Lower leg skin (tissue), 4 donors: Measurements from ENCODE around the gene EPB41L4B. TPM values are rescaled to one million over a fixed set of nuclear protein-coding genes. Genes with fewer than 3 reads are reported as not detected.

ENCODE experiments used
- DNase-seq, 2 donors: peaks; one replicate each; pipeline ENCODE4 v3.0.0-alpha.2; 2019; ENCODE audit warnings: low spot score in 2 of 2
- H3K4me3 ChIP-seq: fragments of 200-600 bp; sonication (generic); 2 replicates; pipeline ENCODE4 v1.5.1; 2017; ENCODE audit warnings: mild to moderate bottlenecking, low read depth; ENCODE audit not compliant: poor library complexity, severe bottlenecking
- POLR2A ChIP-seq, 2 donors: fragments of 450-650 bp; IDR thresholded peaks; one replicate each; pipeline ENCODE4 v1.6.1; 2016 to 2017; ENCODE audit warnings: antibody characterized with exemption in 2 of 2, mild to moderate bottlenecking in 1 of 2, moderate library complexity in 1 of 2
- WGBS, 2 donors: methylation state at CpG; one replicate each; pipeline ENCODE4 v1.1.5; 2018; 5-methylcytosine and 5-hydroxymethylcytosine counted together
- intact Hi-C: fragments of 100-400 bp; cut with DNase I; formaldehyde crosslinking; loops from one replicate; pipeline ENCODE4 v1.15.0; 2023; ENCODE audit warnings: low total_unique reads
- total RNA-seq, 4 donors: library from RNA; depleted of rRNA; stranded (reverse); fragments of >200 nt; gene quantifications; one replicate each; pipeline ENCODE4 v1.1.0, GENCODE V29; 2016
- TF ChIP-seq, protein P1 (sequence below), 3 donors: fragments of 450-650 bp; IDR thresholded peaks; one replicate each; pipeline ENCODE4 v1.5.1; 2016; ENCODE audit warnings: antibody characterized with exemption in 3 of 3, mild to moderate bottlenecking in 3 of 3, moderate library complexity in 2 of 3

The EPB41L4B gene
- total RNA-seq, 4 donors from 2014 or later: 15.4 to 31.6 (median 21.6) TPM

DNA sequence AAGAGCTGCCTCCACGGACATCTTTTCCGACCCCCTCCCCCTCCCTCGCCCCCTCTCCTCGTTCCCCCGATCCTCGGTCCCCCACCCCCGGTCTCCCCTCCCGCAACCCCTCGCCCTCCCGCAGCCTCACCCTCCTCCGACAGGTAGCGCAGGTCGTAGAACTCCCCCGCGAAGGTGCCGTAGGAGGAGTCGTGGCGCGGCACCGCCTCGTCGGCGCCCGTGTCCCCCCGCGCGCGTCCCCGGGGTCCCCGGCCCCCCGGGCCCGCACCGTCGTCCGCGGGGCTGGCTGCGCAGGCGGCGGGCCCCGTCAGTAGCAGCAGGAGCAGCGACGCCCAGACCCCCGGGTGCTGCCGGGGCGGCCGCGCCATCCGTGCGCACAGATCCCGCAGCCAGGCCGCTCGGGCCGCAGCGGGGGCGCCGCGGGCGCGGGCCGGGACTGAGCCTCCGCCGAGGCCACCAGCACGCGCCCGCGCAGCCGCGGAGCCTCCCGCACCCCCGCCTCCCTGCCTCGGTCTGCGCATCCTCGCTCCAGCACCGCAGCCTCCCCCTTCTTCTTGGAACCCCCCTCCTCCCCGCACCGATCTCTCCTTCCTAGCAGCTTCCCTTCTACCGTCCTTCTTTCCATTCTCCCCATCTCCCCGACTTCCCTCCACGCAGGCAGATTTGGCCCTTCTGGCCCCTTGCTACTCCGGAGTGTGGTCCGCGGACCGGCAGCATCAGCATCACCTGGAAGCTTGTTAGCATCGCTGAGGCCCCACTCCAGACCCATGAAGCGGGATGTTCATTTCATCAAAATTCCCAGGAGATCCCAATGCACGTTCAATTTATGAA is 153.9 kb downstream of the EPB41L4B start, which contains the start of gene FRRS1L:
TSS of gene FRRS1L (minus strand) at position 479 of the 831 bp plus-strand sequence. CDS start at position 368, 111 bp downstream.
- TF ChIP-seq, protein P1, sequence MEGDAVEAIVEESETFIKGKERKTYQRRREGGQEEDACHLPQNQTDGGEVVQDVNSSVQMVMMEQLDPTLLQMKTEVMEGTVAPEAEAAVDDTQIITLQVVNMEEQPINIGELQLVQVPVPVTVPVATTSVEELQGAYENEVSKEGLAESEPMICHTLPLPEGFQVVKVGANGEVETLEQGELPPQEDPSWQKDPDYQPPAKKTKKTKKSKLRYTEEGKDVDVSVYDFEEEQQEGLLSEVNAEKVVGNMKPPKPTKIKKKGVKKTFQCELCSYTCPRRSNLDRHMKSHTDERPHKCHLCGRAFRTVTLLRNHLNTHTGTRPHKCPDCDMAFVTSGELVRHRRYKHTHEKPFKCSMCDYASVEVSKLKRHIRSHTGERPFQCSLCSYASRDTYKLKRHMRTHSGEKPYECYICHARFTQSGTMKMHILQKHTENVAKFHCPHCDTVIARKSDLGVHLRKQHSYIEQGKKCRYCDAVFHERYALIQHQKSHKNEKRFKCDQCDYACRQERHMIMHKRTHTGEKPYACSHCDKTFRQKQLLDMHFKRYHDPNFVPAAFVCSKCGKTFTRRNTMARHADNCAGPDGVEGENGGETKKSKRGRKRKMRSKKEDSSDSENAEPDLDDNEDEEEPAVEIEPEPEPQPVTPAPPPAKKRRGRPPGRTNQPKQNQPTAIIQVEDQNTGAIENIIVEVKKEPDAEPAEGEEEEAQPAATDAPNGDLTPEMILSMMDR (IDR thresholded peaks at IDR 0.05): no peak
- TF ChIP-seq POLR2A (IDR thresholded peaks at IDR 0.05): no peak
- no peak within 1 kb of the TSS for H3K4me3 ChIP-seq
- DNase-seq: peak in 1 of 2 donors; percentile 66
- intact Hi-C loops: no loop called here
- 11 to 14% methylated on average over 41 to 63 of the region's 86 CpGs for WGBS, 2 donors

DNA sequence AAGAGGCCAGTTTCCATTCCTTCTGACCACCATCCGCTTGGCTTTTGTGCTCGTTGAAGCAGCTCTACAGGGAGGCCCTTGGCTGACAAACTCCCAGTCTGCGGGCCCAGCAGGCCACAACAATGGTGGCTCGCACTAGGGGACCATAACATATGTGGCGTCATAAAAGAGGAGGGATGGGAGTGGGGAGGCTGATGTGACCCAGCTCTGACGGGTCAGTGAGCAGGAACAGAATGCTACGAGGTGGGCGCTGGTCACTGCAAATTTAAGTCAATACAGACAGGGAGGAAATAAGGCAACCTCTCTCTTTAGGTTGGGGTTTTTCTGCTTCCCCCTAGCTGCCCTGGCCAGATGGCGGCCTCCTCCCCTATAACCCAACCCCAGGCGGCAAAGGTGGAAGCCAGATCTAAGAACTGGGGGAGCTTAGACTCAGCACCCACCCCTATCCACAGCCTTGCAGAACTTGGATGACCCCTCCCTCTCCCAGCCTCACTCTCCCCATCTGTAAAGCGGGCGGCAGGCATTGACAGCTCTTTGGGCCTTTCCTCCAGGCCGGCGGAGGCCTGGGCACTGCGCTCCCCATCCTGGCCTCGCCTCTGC is 154.6 kb downstream of the EPB41L4B start:
- intact Hi-C loops: no loop called here
- WGBS, 2 donors: 80 to 83% methylated on average over 16 of the region's 16 CpGs
- no peak overlapping the region for H3K4me3 ChIP-seq
- DNase-seq: peak in 1 of 2 donors; percentile 56
- no peak for TF ChIP-seq POLR2A (IDR thresholded peaks at IDR 0.05)
- TF ChIP-seq, protein P1 (IDR thresholded peaks at IDR 0.05): no peak

DNA sequence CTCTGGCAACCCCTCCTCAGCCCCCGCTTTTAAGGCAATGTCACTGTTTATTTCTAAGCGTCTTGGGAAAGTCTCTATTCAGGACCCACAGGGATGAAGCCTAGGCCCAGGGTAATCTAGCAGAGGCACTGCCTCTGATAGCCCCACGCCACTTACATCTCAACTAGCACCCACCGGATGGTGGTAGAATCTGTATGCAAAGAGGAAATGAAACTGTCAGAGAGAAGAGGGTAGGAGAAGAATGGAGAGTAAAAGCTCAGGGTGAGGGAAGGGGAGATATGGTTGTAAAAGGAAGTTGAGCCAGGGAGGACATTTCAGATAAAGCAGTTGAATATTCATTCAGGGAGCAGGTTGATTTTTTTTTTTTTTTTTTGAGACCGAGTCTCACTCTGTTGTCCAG is 156.8 kb downstream of the EPB41L4B start:
- peak in 1 of 2 donors; percentile 17 for DNase-seq
- TF ChIP-seq, protein P1 (IDR thresholded peaks at IDR 0.05): no peak
- no peak for TF ChIP-seq POLR2A (IDR thresholded peaks at IDR 0.05)
- WGBS, 2 donors: 82 to 90% methylated on average over 5 of the region's 5 CpGs
- intact Hi-C loops: no loop called here
- no peak overlapping the region for H3K4me3 ChIP-seq

DNA sequence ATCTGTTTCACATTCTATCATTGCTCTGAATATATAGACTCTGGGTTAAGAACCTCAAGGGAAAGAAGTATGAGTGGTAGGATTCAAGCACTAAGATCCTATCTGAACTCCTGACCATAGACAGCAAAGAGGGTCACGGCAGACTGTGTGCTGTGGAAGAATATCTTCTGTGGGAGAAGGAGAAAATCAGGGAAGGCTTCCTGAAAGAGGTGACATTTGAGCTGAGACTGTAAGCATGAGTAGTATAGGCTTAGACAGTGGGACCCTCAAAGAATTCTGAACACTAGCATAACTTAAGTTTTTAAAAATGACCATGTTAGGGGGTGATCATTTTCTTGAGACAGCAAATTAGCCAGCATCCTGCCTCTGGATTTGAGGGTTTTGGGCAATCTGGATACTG is 157.7 kb downstream of the EPB41L4B start:
- WGBS, 2 donors: 96 to 97% methylated on average over 1 of the region's 1 CpG
- no peak for TF ChIP-seq POLR2A (IDR thresholded peaks at IDR 0.05)
- TF ChIP-seq, protein P1 (IDR thresholded peaks at IDR 0.05): no peak
- no peak for DNase-seq
- intact Hi-C loops: no loop called here
- H3K4me3 ChIP-seq: no peak overlapping the region

DNA sequence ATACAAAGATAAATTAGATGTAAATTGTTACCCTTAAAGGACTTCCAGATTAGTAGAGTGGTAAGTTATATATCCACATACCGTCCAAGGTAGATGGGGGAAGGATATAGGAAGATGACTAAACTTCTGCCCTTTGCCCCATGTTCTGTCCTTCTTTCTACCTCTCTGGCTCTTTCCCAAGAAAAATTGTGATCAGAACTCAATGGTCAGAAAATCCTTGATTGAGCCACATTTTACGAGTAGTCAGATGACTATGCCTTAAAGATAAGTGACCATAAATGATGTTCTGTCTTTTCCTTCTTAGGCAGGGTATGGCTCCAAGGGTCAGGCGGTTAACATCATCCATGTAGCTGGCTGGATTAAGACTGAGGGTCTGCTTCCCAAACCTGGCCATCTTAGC is 158.2 kb downstream of the EPB41L4B start:
- 92 to 94% methylated on average over 3 of the region's 3 CpGs for WGBS, 2 donors
- TF ChIP-seq, protein P1 (IDR thresholded peaks at IDR 0.05): no peak
- TF ChIP-seq POLR2A (IDR thresholded peaks at IDR 0.05): no peak
- DNase-seq: peak in 1 of 2 donors; percentile 9
- intact Hi-C loops: no loop called here
- no peak overlapping the region for H3K4me3 ChIP-seq
